IMR-90 (cell line): ENCODE results near the gene TEX22. TPM values are rescaled to one million over a fixed set of nuclear protein-coding genes. Genes with fewer than 3 reads are reported as not detected.

Source experiments
- ATAC-seq: fragments of 200-7000 bp; cut with Tn5 transposase; 2 replicates; pipeline ENCODE4 v1.9.1; 2020; ENCODE audit warnings: low read depth, mild to moderate bottlenecking, moderate library complexity
- BruUV-seq: library from RNA; stranded (reverse); fragments of 400-500 nt; replicated peaks from 2 replicates; lab custom pipeline; 2021; lab: Mats Ljungman, UMichigan
- CTCF ChIA-PET: fragments of 300-600 bp; formaldehyde crosslinking; extraction: SDS; loops from one replicate; lab custom pipeline; 2021; ENCODE audit warnings: antibody characterized with exemption; lab: Yijun Ruan, JAX
- POLR2A ChIA-PET: fragments of 300-600 bp; sonication (Branson Sonifier 250); formaldehyde crosslinking; loops from one replicate; lab custom pipeline; 2022; ENCODE audit warnings: antibody characterized with exemption; ENCODE audit not compliant: unreplicated experiment; lab: Charles Lee
- DNase-seq: peaks from one replicate; pipeline ENCODE4 v3.0.0; 2013
- H2AFZ ChIP-seq: replicated peaks from 2 replicates; pipeline ENCODE3; 2013; ENCODE audit warnings: low read length, mild to moderate bottlenecking; ENCODE audit not compliant: poor library complexity
- H2AK5ac ChIP-seq: 2 replicates; pipeline ENCODE4 v1.6.1; 2013; ENCODE audit warnings: low read depth, low read length, inconsistent platforms
- H2AK9ac ChIP-seq: replicated peaks from 2 replicates; pipeline ENCODE3; 2013; ENCODE audit warnings: mild to moderate bottlenecking, low read depth, low read length, moderate library complexity; ENCODE audit not compliant: poor library complexity
- H2BK120ac ChIP-seq: 2 replicates; pipeline ENCODE4 v1.6.1; 2013; ENCODE audit warnings: low read depth, low read length, inconsistent platforms
- H2BK15ac ChIP-seq: 3 replicates; pipeline ENCODE4 v1.6.1; 2013; ENCODE audit warnings: low read depth, low read length, inconsistent platforms
- H2BK20ac ChIP-seq: 2 replicates; pipeline ENCODE4 v1.6.1; 2013; ENCODE audit warnings: low read depth, mild to moderate bottlenecking, inconsistent platforms, low read length, moderate library complexity
- H2BK5ac ChIP-seq: 2 replicates; pipeline ENCODE4 v1.6.1; 2013; ENCODE audit warnings: mild to moderate bottlenecking, low read depth, low read length, inconsistent platforms; ENCODE audit not compliant: poor library complexity, severe bottlenecking
- H3K14ac ChIP-seq: replicated peaks from 2 replicates; pipeline ENCODE4 v1.6.1; 2013; ENCODE audit warnings: low read depth, low read length, inconsistent platforms
- H3K18ac ChIP-seq: 2 replicates; pipeline ENCODE4 v1.6.1; 2013; ENCODE audit warnings: low read depth, low read length, control low read depth
- H3K23ac ChIP-seq: 2 replicates; pipeline ENCODE4 v1.6.1; 2013; ENCODE audit warnings: low read depth, low read length, inconsistent platforms
- H3K27ac ChIP-seq: 2 replicates; pipeline ENCODE4 v1.5.1; 2013; ENCODE audit warnings: mild to moderate bottlenecking, control low read depth, low read length; ENCODE audit not compliant: insufficient read depth
- H3K27me3 ChIP-seq: 2 replicates; pipeline ENCODE4 v1.6.1; 2013; ENCODE audit warnings: low read length; ENCODE audit not compliant: control insufficient read depth, insufficient read depth
- H3K36me3 ChIP-seq: 2 replicates; pipeline ENCODE4 v1.6.1; 2013; ENCODE audit warnings: low read length, mixed read lengths; ENCODE audit not compliant: control insufficient read depth, insufficient read depth
- H3K4ac ChIP-seq: 2 replicates; pipeline ENCODE4 v1.6.1; 2013; ENCODE audit warnings: low read depth, low read length, inconsistent platforms
- H3K4me1 ChIP-seq: 2 replicates; pipeline ENCODE4 v1.6.1; 2013; ENCODE audit warnings: low read length, mixed read lengths; ENCODE audit not compliant: control insufficient read depth, insufficient read depth
- H3K4me2 ChIP-seq: 2 replicates; pipeline ENCODE4 v1.6.1; 2013; ENCODE audit warnings: low read depth, mild to moderate bottlenecking, control low read depth, low read length, moderate library complexity
- H3K4me3 ChIP-seq: 2 replicates; pipeline ENCODE4 v1.5.1; 2013; ENCODE audit warnings: low read depth, mild to moderate bottlenecking, control low read depth, low read length, moderate library complexity; ENCODE audit not compliant: insufficient read depth
- H3K56ac ChIP-seq: 2 replicates; pipeline ENCODE4 v1.6.1; 2013; ENCODE audit warnings: low read length, inconsistent platforms; ENCODE audit not compliant: insufficient read depth; ENCODE audit errors: extremely low read depth
- H3K79me1 ChIP-seq, 2 experiments: 2 replicates each; pipeline ENCODE4 v1.6.1; 2013; ENCODE audit warnings: low read length in 2 of 2, inconsistent platforms in 1 of 2, low read depth in 1 of 2
- H3K9ac ChIP-seq: 2 replicates; pipeline ENCODE4 v1.6.1; 2013; ENCODE audit warnings: low read depth, low read length, control low read depth
- H3K9me1 ChIP-seq: 2 replicates; pipeline ENCODE4 v1.6.1; 2013; ENCODE audit warnings: low read length, inconsistent platforms; ENCODE audit not compliant: insufficient read depth
- H3K9me3 ChIP-seq: 2 replicates; pipeline ENCODE4 v1.6.1; 2013; ENCODE audit warnings: low read length; ENCODE audit not compliant: control insufficient read depth, insufficient read depth
- H4K20me1 ChIP-seq: 2 replicates; pipeline ENCODE4 v1.6.1; 2013; ENCODE audit warnings: low read length, inconsistent platforms; ENCODE audit not compliant: insufficient read depth
- H4K5ac ChIP-seq: 2 replicates; pipeline ENCODE4 v1.6.1; 2013; ENCODE audit warnings: mild to moderate bottlenecking, low read depth, low read length, control low read depth
- H4K8ac ChIP-seq, 2 experiments: 2 replicates each; pipeline ENCODE4 v1.6.1; 2013; ENCODE audit warnings: low read depth in 2 of 2, low read length in 2 of 2, control low read depth in 1 of 2, inconsistent platforms in 1 of 2
- H4K91ac ChIP-seq: 2 replicates; pipeline ENCODE4 v1.6.1; 2013; ENCODE audit warnings: low read depth, low read length, inconsistent platforms; ENCODE audit not compliant: insufficient read depth
- BHLHE40 ChIP-seq: fragments of 150-350 bp; IDR thresholded peaks from 2 replicates; pipeline ENCODE4 v1.6.1; 2016; ENCODE audit warnings: mild to moderate bottlenecking, low read depth, low read length
- CEBPB ChIP-seq: IDR thresholded peaks from 2 replicates; pipeline ENCODE4 v1.6.1; 2012; ENCODE audit warnings: low read depth, low read length, improper control_type of control experiment
- CHD1 ChIP-seq: IDR thresholded peaks from 2 replicates; pipeline ENCODE4 v1.6.1; 2012; ENCODE audit warnings: low read depth, low read length, improper control_type of control experiment
- CTCF ChIP-seq: conservative IDR thresholded peaks from 2 replicates; pipeline ENCODE4 v1.5.1; 2012; ENCODE audit warnings: mild to moderate bottlenecking, low read depth, low read length, improper control_type of control experiment
- FOS ChIP-seq: fragments of 150-350 bp; IDR thresholded peaks from 2 replicates; pipeline ENCODE4 v1.6.1; 2016; ENCODE audit warnings: low read depth, low read length
- MAFK ChIP-seq: IDR thresholded peaks from 2 replicates; pipeline ENCODE4 v1.6.1; 2012; ENCODE audit warnings: low read depth, low read length, improper control_type of control experiment
- MAZ ChIP-seq: IDR thresholded peaks from 2 replicates; pipeline ENCODE4 v1.6.1; 2012; ENCODE audit warnings: low read depth, mild to moderate bottlenecking, low read length, improper control_type of control experiment, moderate library complexity, borderline replicate concordance
- MXI1 ChIP-seq: IDR thresholded peaks from 2 replicates; pipeline ENCODE4 v1.6.1; 2012; ENCODE audit warnings: low read depth, mild to moderate bottlenecking, low read length, moderate library complexity, borderline replicate concordance
- NFE2L2 ChIP-seq: fragments of 150-350 bp; IDR thresholded peaks from 2 replicates; pipeline ENCODE4 v1.6.1; 2016; ENCODE audit warnings: low read depth, mild to moderate bottlenecking, low read length
- POLR2A ChIP-seq: IDR thresholded peaks from 2 replicates; pipeline ENCODE4 v1.6.1; 2012; ENCODE audit warnings: mild to moderate bottlenecking, low read depth, low read length
- RAD21 ChIP-seq: IDR thresholded peaks from 2 replicates; pipeline ENCODE4 v1.6.1; 2012; ENCODE audit warnings: low read length, improper control_type of control experiment
- RCOR1 ChIP-seq: IDR thresholded peaks from 2 replicates; pipeline ENCODE4 v1.6.1; 2012; ENCODE audit warnings: mild to moderate bottlenecking, low read length, improper control_type of control experiment; ENCODE audit not compliant: insufficient replicate concordance
- RFX5 ChIP-seq: IDR thresholded peaks from 2 replicates; pipeline ENCODE4 v1.8.0; 2012; ENCODE audit warnings: low read depth, mild to moderate bottlenecking, low read length, moderate library complexity
- SMC3 ChIP-seq: fragments of 150-350 bp; IDR thresholded peaks from 2 replicates; pipeline ENCODE4 v1.6.1; 2016; ENCODE audit warnings: low read depth, mild to moderate bottlenecking, antibody characterized with exemption, low read length, moderate library complexity
- USF2 ChIP-seq: fragments of 150-350 bp; IDR thresholded peaks from 2 replicates; pipeline ENCODE4 v1.6.1; 2017; ENCODE audit warnings: mild to moderate bottlenecking, antibody characterized with exemption, low read length, low read depth
- WGBS, 2 experiments: methylation state at CpG; one replicate each; pipeline versions ENCODE4 v1.1.5 to v1.1.7; 2013; ENCODE audit warnings: missing lambda C conversion rate in 2 of 2; ENCODE audit not compliant: insufficient read length in 1 of 2; ENCODE audit errors: extremely low coverage in 2 of 2; 5-methylcytosine and 5-hydroxymethylcytosine counted together
- dilution Hi-C: fragments of 300-500 bp; cut with HindIII; formaldehyde crosslinking; loops from one replicate; pipeline ENCODE4 v1.14.3; 2018; ENCODE audit warnings: low sequenced_read_pairs; ENCODE audit not compliant: unreplicated experiment
- in situ Hi-C: fragments of 300-500 bp; cut with MboI; formaldehyde crosslinking; loops from 3 replicates; pipeline ENCODE4 v1.14.3; 2019; ENCODE audit warnings: low sequenced_read_pairs, inconsistent platforms, mixed read lengths
- intact Hi-C: fragments of 100-400 bp; cut with micrococcal nuclease; formaldehyde crosslinking; loops from 2 replicates; pipeline ENCODE4 v1.10.0; 2022
- polyA plus RNA-seq, 3 experiments: library from polyadenylated mRNA; depleted of rRNA; stranded (reverse); fragments of >200 nt; gene quantifications; 2 replicates each; pipeline ENCODE4 v1.2.3, GENCODE V29; 2012; ENCODE audit warnings: low replicate concordance in 1 of 3
- total RNA-seq: library from RNA; depleted of rRNA; stranded (reverse); fragments of >200 nt; gene quantifications from 2 replicates; pipeline ENCODE4 v1.2.3, GENCODE V29; 2012
- TF ChIP-seq, protein P1 (sequence below): fragments of 150-350 bp; IDR thresholded peaks from 2 replicates; pipeline ENCODE4 v1.6.1; 2016; ENCODE audit warnings: low read depth, mild to moderate bottlenecking, low read length, moderate library complexity, borderline replicate concordance

The TEX22 gene
- total and polyA plus RNA-seq, 2 of the 4 experiments (the other 2 are of a cell fraction): 0.10 to 0.18 TPM

DNA sequence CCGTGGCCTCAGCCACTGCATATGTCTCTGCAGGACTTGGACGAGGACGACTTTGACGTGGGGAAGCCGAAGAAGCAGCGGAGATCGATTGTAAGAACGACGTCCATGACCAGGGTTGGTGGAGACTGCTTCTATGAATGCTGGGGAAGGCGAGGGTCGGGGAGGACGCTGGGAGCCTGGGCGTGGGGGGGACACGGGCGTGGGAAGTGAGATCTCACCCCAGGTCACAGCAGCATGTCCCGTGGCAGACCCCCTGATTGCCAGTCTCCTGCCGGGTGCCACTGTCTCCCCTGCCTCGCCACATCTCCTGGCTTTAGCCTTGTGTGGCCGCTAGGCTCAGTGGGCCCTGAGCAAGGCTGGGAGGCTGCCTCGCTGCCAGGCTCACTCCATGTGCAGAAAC lies 29.9 kb upstream of the TEX22 start:
- ATAC-seq: no peak
- no peak for TF ChIP-seq POLR2A
- no peak for TF ChIP-seq RFX5
- no peak for TF ChIP-seq CHD1
- TF ChIP-seq RCOR1: no peak
- no peak for TF ChIP-seq MAZ
- no peak for TF ChIP-seq CTCF
- TF ChIP-seq RAD21: no peak
- no peak for TF ChIP-seq USF2
- TF ChIP-seq, protein P1, sequence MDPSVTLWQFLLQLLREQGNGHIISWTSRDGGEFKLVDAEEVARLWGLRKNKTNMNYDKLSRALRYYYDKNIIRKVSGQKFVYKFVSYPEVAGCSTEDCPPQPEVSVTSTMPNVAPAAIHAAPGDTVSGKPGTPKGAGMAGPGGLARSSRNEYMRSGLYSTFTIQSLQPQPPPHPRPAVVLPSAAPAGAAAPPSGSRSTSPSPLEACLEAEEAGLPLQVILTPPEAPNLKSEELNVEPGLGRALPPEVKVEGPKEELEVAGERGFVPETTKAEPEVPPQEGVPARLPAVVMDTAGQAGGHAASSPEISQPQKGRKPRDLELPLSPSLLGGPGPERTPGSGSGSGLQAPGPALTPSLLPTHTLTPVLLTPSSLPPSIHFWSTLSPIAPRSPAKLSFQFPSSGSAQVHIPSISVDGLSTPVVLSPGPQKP: no peak
- no peak for TF ChIP-seq MXI1
- no peak for TF ChIP-seq BHLHE40
- TF ChIP-seq FOS: no peak
- TF ChIP-seq MAFK: no peak
- TF ChIP-seq CEBPB: no peak
- TF ChIP-seq NFE2L2: no peak
- no peak for TF ChIP-seq SMC3
- CTCF ChIA-PET: no interaction called here

More for the DNA sequence above, 29.9 kb upstream of the TEX22 start:
- no peak overlapping the region for H3K4me3 ChIP-seq
- peaks cover 5% of the 10 kb centered on the region for H4K20me1 ChIP-seq
- dilution Hi-C loops: no loop called here
- H2AK9ac ChIP-seq: no peak overlapping the region
- H3K9me3 ChIP-seq: no peaks in the 10 kb centered on the region
- H3K36me3 ChIP-seq: peaks cover 18% of the 10 kb centered on the region; the same call in 1 of the 2 replicates
- in situ Hi-C loops: no loop called here
- H2AK5ac ChIP-seq: no peak overlapping the region
- no peak overlapping the region for H3K9ac ChIP-seq
- DNase-seq: no peak
- H3K23ac ChIP-seq: no peak overlapping the region
- peaks cover 2% of the 10 kb centered on the region; the same call in 1 of the 2 replicates for H3K4me1 ChIP-seq
- no peak overlapping the region for H4K8ac ChIP-seq
- no peak overlapping the region for H2AFZ ChIP-seq
- H3K4me2 ChIP-seq: no peak overlapping the region
- WGBS, 2 experiments: 94% methylated on average over 13 of the region's 20 CpGs; no CpG with 5 or more reads in 1 of the 2 experiments
- no peak overlapping the region for H3K56ac ChIP-seq
- no peak overlapping the region for H2BK5ac ChIP-seq
- no peaks in the 10 kb centered on the region; a peak in 1 of 4 replicates for H3K79me1 ChIP-seq
- no peak overlapping the region for H3K18ac ChIP-seq
- BruUV-seq: no TSS peak
- no peak overlapping the region for H3K27ac ChIP-seq
- H3K9me1 ChIP-seq: peaks cover 3% of the 10 kb centered on the region
- intact Hi-C loops: no loop called here
- H3K4ac ChIP-seq: no peak overlapping the region
- no peak overlapping the region for H4K5ac ChIP-seq
- POLR2A ChIA-PET: no interaction called here
- no peak overlapping the region for H3K14ac ChIP-seq
- H3K27me3 ChIP-seq: no peaks in the 10 kb centered on the region
- H2BK15ac ChIP-seq: no peak overlapping the region
- no peak overlapping the region for H2BK20ac ChIP-seq
- H2BK120ac ChIP-seq: no peak overlapping the region
- H4K91ac ChIP-seq: no peak overlapping the region
